CD4-positive, alpha-beta memory T cell (primary cell): Measurements from ENCODE around the gene LTBP1. TPM values are rescaled to one million over a fixed set of nuclear protein-coding genes. Genes with fewer than 3 reads are reported as not detected.

Source experiments
- CTCF ChIA-PET: fragments of 350-600 bp; sonication (Branson Sonifier 250); formaldehyde crosslinking; loops from one replicate; lab custom pipeline; 2021; ENCODE audit warnings: inconsistent platforms; ENCODE audit not compliant: partially characterized antibody; lab: Charles Lee
- POLR2A ChIA-PET: fragments of 350-600 bp; sonication (Branson Sonifier 250); formaldehyde crosslinking; loops from one replicate; lab custom pipeline; 2021; ENCODE audit not compliant: partially characterized antibody; lab: Charles Lee
- DNase-seq, 5 donors: peaks; one replicate each; pipeline versions ENCODE4 v3.0.0 to v3.0.0-alpha.2; 2020 to 2022; ENCODE audit warnings: mixed read lengths in 1 of 5
- H3K27ac ChIP-seq: one replicate; pipeline ENCODE4 v1.7.0; 2013; ENCODE audit warnings: low read depth, low read length
- H3K27me3 ChIP-seq: 2 replicates; pipeline ENCODE4 v1.7.0; 2013; ENCODE audit warnings: mild to moderate bottlenecking, low read length, moderate library complexity; ENCODE audit not compliant: insufficient read depth
- H3K36me3 ChIP-seq: 2 replicates; pipeline ENCODE4 v1.7.0; 2013; ENCODE audit warnings: mild to moderate bottlenecking, low read length, moderate library complexity; ENCODE audit not compliant: insufficient read depth
- H3K4me1 ChIP-seq: 2 replicates; pipeline ENCODE4 v1.7.0; 2013; ENCODE audit warnings: mild to moderate bottlenecking, low read length, moderate library complexity; ENCODE audit not compliant: insufficient read depth
- H3K4me3 ChIP-seq, 2 donors: one replicate each; pipeline ENCODE4 v1.7.0; 2013; ENCODE audit warnings: low read length in 2 of 2, mild to moderate bottlenecking in 1 of 2
- H3K9me3 ChIP-seq, 2 donors: one replicate each; pipeline ENCODE4 v1.7.0; 2013; ENCODE audit warnings: low read length in 2 of 2, control low read depth in 1 of 2; ENCODE audit not compliant: control insufficient read depth in 1 of 2
- H3K27ac Mint-ChIP-seq, 7 donors: one replicate each; pipeline ENCODE4 v1.8.0; 2020 to 2021; ENCODE audit warnings: mixed read lengths in 7 of 7, mild to moderate bottlenecking in 6 of 7, inconsistent platforms in 3 of 7, moderate library complexity in 3 of 7
- H3K27me3 Mint-ChIP-seq, 2 donors: one replicate each; pipeline ENCODE4 v1.8.0; 2020 to 2021; ENCODE audit warnings: mixed read lengths in 2 of 2
- H3K36me3 Mint-ChIP-seq, 2 donors: one replicate each; pipeline ENCODE4 v1.8.0; 2020 to 2021; ENCODE audit warnings: mixed read lengths in 2 of 2, inconsistent platforms in 1 of 2, mild to moderate bottlenecking in 1 of 2
- H3K4me1 Mint-ChIP-seq, 4 donors: one replicate each; pipeline ENCODE4 v1.8.0; 2020 to 2021; ENCODE audit warnings: mixed read lengths in 4 of 4, mild to moderate bottlenecking in 1 of 4
- H3K4me3 Mint-ChIP-seq, 8 donors: one replicate each; pipeline ENCODE4 v1.8.0; 2020 to 2021; ENCODE audit warnings: mixed read lengths in 8 of 8, mild to moderate bottlenecking in 7 of 8, moderate library complexity in 6 of 8, inconsistent platforms in 3 of 8
- H3K9me3 Mint-ChIP-seq, 8 donors: one replicate each; pipeline ENCODE4 v1.8.0; 2020 to 2021; ENCODE audit warnings: mixed read lengths in 8 of 8, mild to moderate bottlenecking in 5 of 8, inconsistent platforms in 3 of 8, moderate library complexity in 1 of 8
- intact Hi-C: fragments of 100-400 bp; cut with micrococcal nuclease; formaldehyde crosslinking; loops from one replicate; pipeline ENCODE4 v1.15.1; 2023
- polyA plus RNA-seq, 2 donors: library from polyadenylated mRNA; unstranded; fragments of 300-500 nt; fragmentation: Illumina TruSeq; gene quantifications; one replicate each; pipeline ENCODE4 v1.2.3, GENCODE V29; 2021
- total RNA-seq, 2 experiments: library from RNA; stranded (reverse); gene quantifications; one replicate each; pipeline ENCODE4 v1.2.3, GENCODE V29; 2021

The LTBP1 gene
- total and polyA plus RNA-seq, 4 experiments from 2014 or later, result 0.44 TPM; not detected in 3

- POLR2A ChIA-PET, result no interaction called here
- no peak overlapping the region for H3K4me3 ChIP-seq
- peaks cover 4 to 12% (median 9%) of the 10 kb centered on the region in 4 donors for H3K4me1 Mint-ChIP-seq
- H3K27me3 Mint-ChIP-seq, result peaks cover 1% of the 10 kb centered on the region in 2 donors
- H3K27me3 ChIP-seq, result no peaks in the 10 kb centered on the region
- no peaks in the 10 kb centered on the region for H3K9me3 ChIP-seq
- H3K4me1 ChIP-seq, result no peaks in the 10 kb centered on the region
- no peak overlapping the region for H3K4me3 Mint-ChIP-seq
- peak overlapping the region in 2 of 7 donors; percentile 0 to 5 for H3K27ac Mint-ChIP-seq
- H3K9me3 Mint-ChIP-seq, result no peaks in the 10 kb centered on the region
- CTCF ChIA-PET, result no interaction called here
- intact Hi-C loops, result no loop called here
- no peaks in the 10 kb centered on the region for H3K36me3 Mint-ChIP-seq
- no peak overlapping the region for H3K27ac ChIP-seq
- no peak for DNase-seq
- no peaks in the 10 kb centered on the region for H3K36me3 ChIP-seq
Observed at GRCh38 chr2:33277002-33277426, 330.3 kb downstream of the LTBP1 start.

GRCh38 chr2:33278245-33278943 lies 331.6 kb downstream of the LTBP1 start:
- Mint-ChIP-seq H3K27ac (no peak overlapping the region), H3K9me3 (no peaks in the 10 kb centered on the region), H3K27me3 (peaks cover 1% of the 10 kb centered on the region in 2 donors), H3K4me1 (peaks cover 2 to 10% (median 6%) of the 10 kb centered on the region in 4 donors), H3K4me3 (no peak overlapping the region), H3K36me3 (no peaks in the 10 kb centered on the region)
- H3K36me3 ChIP-seq, result no peaks in the 10 kb centered on the region
- intact Hi-C loops, result no loop called here
- H3K27me3 ChIP-seq, result no peaks in the 10 kb centered on the region
- no peaks in the 10 kb centered on the region for H3K9me3 ChIP-seq
- H3K4me1 ChIP-seq, result no peaks in the 10 kb centered on the region
- no peak overlapping the region for H3K27ac ChIP-seq
- H3K4me3 ChIP-seq, result no peak overlapping the region
- DNase-seq, result no peak
- ChIA-PET POLR2A (no interaction called here), CTCF (no interaction called here)

- Histone ChIP-seq H3K27me3 (no peaks in the 10 kb centered on the region), H3K27ac (no peak overlapping the region), H3K36me3 (no peaks in the 10 kb centered on the region), H3K9me3 (no peaks in the 10 kb centered on the region), H3K4me1 (no peaks in the 10 kb centered on the region), H3K4me3 (no peak overlapping the region)
- Mint-ChIP-seq H3K27ac (no peak overlapping the region), H3K36me3 (no peaks in the 10 kb centered on the region), H3K27me3 (peaks cover 0 to 1% of the 10 kb centered on the region in 2 donors), H3K4me3 (no peak overlapping the region), H3K9me3 (peaks cover 0 to 3% (median 0%) of the 10 kb centered on the region in 8 donors), H3K4me1 (no peaks in the 10 kb centered on the region)
- ChIA-PET POLR2A (no interaction called here), CTCF (no interaction called here)
- DNase-seq, result no peak
- intact Hi-C loops, result no loop called here
Observed at GRCh38 chr2:33284287-33284686, 337.5 kb downstream of the LTBP1 start.

- H3K9me3 ChIP-seq, result no peaks in the 10 kb centered on the region
- no peak overlapping the region for H3K27ac Mint-ChIP-seq
- no peaks in the 10 kb centered on the region for H3K36me3 Mint-ChIP-seq
- no peaks in the 10 kb centered on the region for H3K4me1 ChIP-seq
- DNase-seq, result no peak
- no peaks in the 10 kb centered on the region for H3K4me1 Mint-ChIP-seq
- intact Hi-C loops, result no loop called here
- H3K27ac ChIP-seq, result no peak overlapping the region
- POLR2A ChIA-PET, result no interaction called here
- no peak overlapping the region for H3K4me3 Mint-ChIP-seq
- peaks cover 0 to 1% of the 10 kb centered on the region in 2 donors for H3K27me3 Mint-ChIP-seq
- H3K4me3 ChIP-seq, result no peak overlapping the region
- H3K9me3 Mint-ChIP-seq, result peaks cover 0 to 3% (median 0%) of the 10 kb centered on the region in 8 donors
- no peaks in the 10 kb centered on the region for H3K36me3 ChIP-seq
- H3K27me3 ChIP-seq, result no peaks in the 10 kb centered on the region
- CTCF ChIA-PET, result no interaction called here
Observed at GRCh38 chr2:33287507-33288005, 340.8 kb downstream of the LTBP1 start.

DNA sequence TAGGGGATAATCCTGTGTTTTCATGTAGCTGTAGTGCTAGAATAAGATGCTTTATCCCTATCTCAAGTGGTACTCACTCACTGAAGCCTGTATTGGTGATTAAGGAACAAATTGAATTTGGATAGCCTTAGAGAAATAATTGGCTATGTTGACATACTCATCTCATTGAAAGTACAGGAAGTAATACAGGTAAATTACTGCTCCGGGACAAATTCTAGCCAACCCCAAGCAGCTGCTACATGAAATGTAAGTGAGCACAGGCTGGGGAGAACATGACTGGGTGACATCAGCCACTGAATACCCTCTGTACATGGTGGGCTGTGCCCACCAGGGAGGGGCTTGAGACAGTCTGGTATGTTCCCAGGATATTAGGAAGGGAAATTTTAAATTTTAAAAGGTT lies 341.3 kb downstream of the LTBP1 start:
- no peaks in the 10 kb centered on the region for H3K4me1 Mint-ChIP-seq

DNA sequence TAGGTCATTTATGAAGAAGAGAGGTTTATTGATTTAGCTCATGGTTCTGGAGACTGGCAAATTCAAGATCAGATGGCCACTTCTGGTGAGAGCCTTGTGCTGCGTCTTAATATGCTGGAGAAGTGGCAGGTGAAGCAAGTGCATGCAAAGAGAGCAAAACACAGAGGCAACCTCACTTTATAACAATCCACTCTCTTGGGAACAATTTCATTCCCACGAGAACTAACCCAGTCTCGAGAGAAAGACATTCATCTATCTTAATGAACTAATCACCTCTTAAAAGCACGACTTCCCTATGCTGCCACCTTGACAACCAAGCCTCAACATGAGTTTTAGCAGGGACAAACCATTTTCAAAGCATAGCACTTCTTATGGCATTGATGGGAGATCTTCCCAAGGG lies 343.2 kb downstream of the LTBP1 start:
- Mint-ChIP-seq H3K36me3 (no peaks in the 10 kb centered on the region), H3K4me3 (no peak overlapping the region), H3K27me3 (peaks cover 1 to 2% of the 10 kb centered on the region in 2 donors), H3K9me3 (peaks cover 0 to 3% (median 0%) of the 10 kb centered on the region in 8 donors), H3K4me1 (no peaks in the 10 kb centered on the region), H3K27ac (peak overlapping the region in 1 of 7 donors; percentile 37)
- ChIA-PET POLR2A (no interaction called here), CTCF (no interaction called here)
- no peaks in the 10 kb centered on the region for H3K4me1 ChIP-seq
- H3K4me3 ChIP-seq, result no peak overlapping the region
- H3K27ac ChIP-seq, result no peak overlapping the region
- H3K36me3 ChIP-seq, result no peaks in the 10 kb centered on the region
- H3K9me3 ChIP-seq, result no peaks in the 10 kb centered on the region
- DNase-seq, result no peak
- no peaks in the 10 kb centered on the region for H3K27me3 ChIP-seq
- intact Hi-C loops, result no loop called here

More for the DNA sequence above, 341.3 kb downstream of the LTBP1 start:
- Mint-ChIP-seq H3K36me3 (no peaks in the 10 kb centered on the region), H3K4me3 (no peak overlapping the region), H3K9me3 (peaks cover 0 to 3% (median 0%) of the 10 kb centered on the region in 8 donors), H3K27me3 (peaks cover 1 to 2% of the 10 kb centered on the region in 2 donors), H3K27ac (no peak overlapping the region)
- DNase-seq, result no peak
- ChIA-PET CTCF (no interaction called here), POLR2A (no interaction called here)
- Histone ChIP-seq H3K27me3 (no peaks in the 10 kb centered on the region), H3K4me3 (no peak overlapping the region), H3K36me3 (no peaks in the 10 kb centered on the region), H3K27ac (no peak overlapping the region), H3K9me3 (no peaks in the 10 kb centered on the region), H3K4me1 (no peaks in the 10 kb centered on the region)
- intact Hi-C loops, result no loop called here

- Mint-ChIP-seq H3K36me3 (no peaks in the 10 kb centered on the region), H3K4me3 (no peak overlapping the region), H3K4me1 (no peaks in the 10 kb centered on the region), H3K9me3 (peaks cover 0 to 6% (median 0%) of the 10 kb centered on the region in 8 donors), H3K27ac (no peak overlapping the region), H3K27me3 (peaks cover 1 to 3% of the 10 kb centered on the region in 2 donors)
- H3K4me3 ChIP-seq, result no peak overlapping the region
- no peaks in the 10 kb centered on the region for H3K9me3 ChIP-seq
- H3K27ac ChIP-seq, result no peak overlapping the region
- intact Hi-C loops, result no loop called here
- H3K4me1 ChIP-seq, result no peaks in the 10 kb centered on the region
- ChIA-PET POLR2A (no interaction called here), CTCF (no interaction called here)
- no peaks in the 10 kb centered on the region for H3K27me3 ChIP-seq
- DNase-seq, result no peak
- no peaks in the 10 kb centered on the region for H3K36me3 ChIP-seq
Observed at GRCh38 chr2:33291278-33292013, 344.7 kb downstream of the LTBP1 start.
